GM19043 (cell line): Measurements from ENCODE around the gene FGF1.
A peak's percentile ranks its signal among the peaks of the same experiment; 100 is the strongest.
"Not testable (repeated sequence)": the region's sequence is repeated elsewhere in the genome, so short reads cannot be mapped to it uniquely, and the experiment has no call there.

Source experiments
- ATAC-seq: cut with Tn5 transposase; IDR thresholded peaks from one replicate; pipeline ENCODE4 v1.9.1; 2021; ENCODE audit warnings: low read depth; ENCODE audit not compliant: unreplicated experiment

Gene FGF1

DNA sequence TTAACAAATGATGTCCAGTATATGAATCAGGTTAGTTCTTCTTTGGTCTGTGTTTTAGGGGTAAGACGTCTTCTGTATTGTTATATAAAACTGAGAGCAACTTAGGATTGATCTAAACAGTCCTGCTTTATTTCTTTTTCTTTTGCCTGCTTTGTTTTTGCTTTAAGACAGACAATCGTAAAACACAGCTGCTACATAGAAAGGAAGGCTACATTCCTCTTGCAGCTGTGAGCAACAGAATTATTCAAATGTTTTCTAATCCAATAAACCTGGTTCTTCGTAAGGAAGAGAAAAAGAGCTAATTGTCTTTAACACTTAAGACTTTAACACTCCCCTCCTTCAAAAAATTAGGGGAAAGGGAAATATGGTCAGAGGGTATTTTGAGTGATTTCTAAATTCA is 14.6 kb downstream of the FGF1 start:
- ATAC-seq, result no peak

DNA sequence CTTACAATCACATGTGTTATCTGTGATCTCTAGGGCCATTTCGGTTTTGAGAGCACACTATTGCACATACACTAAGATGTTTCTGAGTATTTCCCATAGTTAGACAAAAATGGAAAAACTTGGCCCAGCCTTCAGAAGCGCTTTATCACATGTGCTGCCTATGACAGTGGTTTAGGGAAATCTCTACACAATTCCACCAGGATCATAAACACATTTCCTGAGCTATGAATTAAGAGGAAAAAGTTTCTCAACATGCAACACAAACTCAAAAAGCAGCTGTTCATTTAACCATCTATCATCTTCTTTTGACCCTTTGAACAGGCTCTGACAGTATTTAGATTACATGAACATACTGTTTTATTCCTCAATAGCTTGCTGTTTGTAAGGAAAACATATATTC is 15.1 kb downstream of the FGF1 start:
- no peak for ATAC-seq

DNA sequence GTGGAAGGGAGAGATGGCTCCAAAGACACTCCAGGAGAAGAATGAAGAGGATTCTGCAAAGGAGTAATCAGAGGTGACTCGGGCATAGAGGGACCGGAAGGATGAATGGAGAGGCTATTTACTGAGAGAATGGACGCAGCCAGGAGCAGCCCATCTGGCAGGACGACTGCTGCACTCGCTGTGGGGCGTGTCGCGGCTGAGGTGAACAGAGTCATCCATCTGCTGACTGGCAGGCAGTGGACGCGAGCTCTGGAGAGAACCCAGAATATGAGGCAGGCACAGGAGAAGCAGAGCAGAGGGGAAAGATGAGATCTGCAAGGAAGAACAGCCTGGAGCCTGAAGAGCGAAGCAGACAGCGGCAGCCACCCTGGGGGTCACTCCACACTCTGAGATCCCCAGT is 16.4 kb downstream of the FGF1 start:
- no peak for ATAC-seq

DNA sequence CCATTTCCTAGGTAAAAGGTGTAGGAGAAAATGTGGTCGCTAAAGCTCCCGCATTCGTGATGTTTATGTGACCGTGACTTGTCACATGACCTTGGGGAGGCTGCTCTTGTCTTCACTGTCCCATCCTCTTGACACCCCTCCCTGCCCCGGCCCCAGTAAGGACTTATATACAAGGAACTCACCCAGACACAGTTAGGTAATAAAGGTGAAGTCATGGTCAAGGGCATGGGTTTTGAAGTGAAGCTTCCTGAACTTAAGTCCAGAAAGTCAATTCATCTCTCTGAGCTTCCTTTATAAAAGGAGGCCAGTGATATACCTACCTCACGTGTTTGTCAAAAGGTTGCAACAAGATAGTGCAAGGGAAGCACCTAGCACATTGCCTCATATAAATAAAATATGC is 17.6 kb downstream of the FGF1 start:
- ATAC-seq, result no peak

DNA sequence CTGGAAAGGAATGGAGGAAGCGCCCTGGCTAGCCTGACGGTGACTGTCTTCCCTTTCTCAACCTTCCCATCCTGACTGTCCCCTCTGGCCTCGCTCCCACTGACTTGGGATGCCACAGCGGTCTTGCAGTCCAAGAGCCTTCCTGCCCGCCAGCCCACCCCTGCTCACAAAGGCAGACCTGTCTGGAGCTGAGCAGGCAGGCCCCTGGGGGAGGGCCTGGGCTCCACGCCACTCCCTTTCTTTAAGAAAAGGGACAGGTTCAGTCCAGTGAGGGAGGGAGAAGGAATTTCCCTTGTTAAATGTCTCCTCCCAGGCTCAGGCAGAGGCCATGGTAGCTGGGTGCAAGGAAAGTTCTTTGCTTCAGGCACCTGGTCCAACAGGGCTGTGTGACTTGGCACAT is 18.1 kb downstream of the FGF1 start:
- ATAC-seq, result no peak

DNA sequence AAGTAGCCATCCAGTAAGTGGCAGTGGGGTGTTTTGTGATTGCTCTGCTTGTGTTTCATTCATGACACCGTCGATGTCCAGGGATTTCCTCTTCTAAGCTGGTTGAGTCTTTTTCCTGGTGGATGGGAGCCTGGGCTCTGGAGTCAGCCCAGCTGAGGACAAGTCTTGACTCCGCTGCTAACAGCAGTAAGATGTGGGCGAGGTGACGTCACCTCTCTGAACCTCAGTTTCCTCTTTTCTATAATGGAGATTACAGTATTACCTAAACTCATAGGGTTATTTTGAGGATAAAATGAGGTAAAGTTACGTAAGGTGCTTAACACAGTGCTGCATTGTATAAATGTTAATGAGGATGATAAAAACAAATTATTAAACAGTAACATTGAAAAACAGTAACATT is 21.3 kb downstream of the FGF1 start:
- no peak for ATAC-seq

DNA sequence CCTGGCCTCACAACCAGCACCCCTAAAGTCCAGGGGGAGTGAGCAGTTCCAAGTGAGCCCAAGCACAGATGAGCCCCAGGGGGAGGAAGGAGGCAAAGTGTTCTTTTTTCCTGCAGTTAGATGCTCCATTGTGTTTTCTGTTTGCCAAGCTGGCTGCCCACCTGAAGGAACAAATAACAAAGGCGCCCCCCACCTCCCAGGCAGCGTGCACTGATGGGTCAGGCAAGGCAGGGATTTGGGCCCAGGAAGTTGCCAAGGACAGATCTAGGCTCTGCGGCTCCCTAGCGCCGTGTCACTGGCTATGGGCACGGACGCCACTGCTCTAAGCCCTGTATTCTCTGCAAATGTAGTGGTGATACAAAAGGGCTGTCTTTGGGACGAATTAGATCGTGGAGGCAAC is 21.8 kb downstream of the FGF1 start:
- no peak for ATAC-seq

DNA sequence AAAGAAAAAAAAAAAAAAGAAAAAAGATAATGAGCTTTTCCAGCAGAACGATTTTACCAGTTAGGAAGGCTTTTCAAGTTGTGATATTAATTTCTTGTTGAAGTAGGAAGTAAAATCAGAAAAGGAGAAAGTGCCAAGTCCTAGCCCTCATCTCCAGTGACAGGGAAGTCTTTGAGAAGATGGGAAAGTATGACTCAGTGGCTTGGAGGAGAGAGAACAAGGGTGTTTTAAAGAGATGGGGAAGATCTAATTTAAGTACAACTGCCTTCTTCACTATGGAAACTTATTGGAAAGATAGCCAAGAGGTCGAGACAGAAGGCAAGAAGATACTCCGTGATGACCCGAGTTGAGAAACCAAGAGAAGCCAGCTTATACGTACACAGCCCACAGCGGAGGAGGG is 22.6 kb downstream of the FGF1 start:
- no peak for ATAC-seq

DNA sequence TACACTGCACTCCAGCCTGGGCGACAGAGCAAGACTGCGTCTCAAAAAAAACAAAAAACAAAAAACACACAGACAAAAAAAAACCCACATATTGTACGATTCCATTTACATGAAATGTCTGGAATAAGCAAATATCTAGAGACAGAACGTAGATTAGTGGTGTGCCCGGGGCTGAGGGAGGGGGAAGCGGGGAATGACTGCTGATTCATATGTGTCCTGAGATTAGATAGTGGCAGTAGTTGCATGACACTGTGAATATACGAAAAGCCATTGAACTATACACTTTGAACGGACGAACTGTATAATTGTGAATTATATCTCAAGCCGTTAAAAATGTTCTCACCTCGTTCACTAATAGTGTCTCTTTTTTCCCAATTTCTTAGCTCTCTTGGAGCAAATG is 23.9 kb downstream of the FGF1 start:
- ATAC-seq, result no peak

DNA sequence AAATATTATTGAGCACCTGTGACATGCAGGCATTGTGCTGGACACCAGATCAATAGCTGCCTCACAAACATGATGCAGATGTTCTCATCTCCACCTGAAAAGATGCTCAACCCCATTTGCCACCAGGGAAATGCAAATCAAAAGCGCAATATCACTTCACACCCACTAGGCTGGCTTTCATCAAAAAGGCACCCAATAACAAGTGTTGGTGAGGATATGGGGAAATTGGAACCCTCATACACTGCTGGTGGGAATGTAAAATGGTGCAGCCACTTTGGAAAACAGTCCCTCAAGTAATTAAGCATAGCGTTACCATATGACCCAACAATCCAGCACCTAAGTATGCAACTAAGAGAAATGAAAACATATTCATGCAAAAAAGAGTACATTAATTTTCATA is 24.7 kb downstream of the FGF1 start:
- ATAC-seq, result no peak

DNA sequence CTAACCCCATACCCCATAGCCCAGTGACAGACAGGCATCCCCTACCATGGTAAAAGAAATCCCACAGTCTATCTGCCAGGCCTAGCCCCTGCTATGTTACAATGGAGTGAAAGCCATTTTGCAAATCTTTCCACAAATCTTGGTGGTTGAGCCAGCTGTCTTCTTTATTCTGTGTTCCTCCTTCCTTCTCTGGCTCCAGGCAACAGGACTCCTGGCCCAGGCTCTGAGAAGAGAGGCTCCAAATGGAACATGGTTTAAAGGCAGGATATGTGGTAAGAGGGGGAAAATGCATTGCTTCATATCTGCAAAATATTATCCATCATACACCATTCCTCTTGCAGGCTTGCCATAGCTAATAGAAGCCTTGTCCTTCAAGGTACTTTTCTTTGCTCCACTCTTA is 25.2 kb downstream of the FGF1 start:
- ATAC-seq, result no peak

DNA sequence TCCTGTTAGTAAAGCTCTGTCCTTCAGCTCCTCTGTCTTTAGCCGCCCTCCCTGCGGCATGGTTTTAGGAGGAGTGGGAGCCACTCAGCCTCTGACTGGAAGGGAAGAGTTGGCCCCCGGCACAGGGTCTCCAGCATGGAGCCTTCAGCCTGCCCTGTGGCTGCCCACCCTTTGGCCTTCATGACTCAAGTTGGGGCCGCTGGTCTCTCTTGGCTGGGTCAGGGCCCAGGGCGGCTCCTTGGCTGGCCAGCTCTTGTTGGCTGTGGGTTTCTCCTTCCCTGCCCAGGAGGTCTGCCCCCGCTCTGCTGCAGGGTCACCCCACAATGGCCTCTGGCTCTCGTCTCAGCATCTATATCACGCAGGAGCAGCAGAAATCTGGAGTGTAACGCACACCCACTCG is 25.7 kb downstream of the FGF1 start:
- ATAC-seq, result no peak

DNA sequence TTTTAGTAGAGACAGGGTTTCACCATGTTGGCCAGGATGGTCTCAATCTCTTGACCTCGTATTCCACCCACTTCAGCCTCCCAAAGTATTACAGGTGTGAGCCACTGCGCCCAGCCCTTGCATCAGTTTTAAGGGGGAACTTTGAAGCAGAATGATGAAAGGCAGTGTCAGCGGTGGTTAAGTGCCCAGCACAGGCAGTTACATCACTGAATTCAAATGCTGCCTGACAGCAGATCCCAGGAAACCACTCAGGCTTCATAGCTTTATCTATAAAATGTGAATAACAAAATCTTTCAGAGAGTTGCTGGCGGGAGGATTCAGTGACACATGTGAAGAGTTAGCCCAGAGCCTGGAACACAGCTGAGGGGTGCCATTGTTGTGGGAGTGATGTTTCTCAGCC is 26.5 kb downstream of the FGF1 start:
- ATAC-seq, result no peak

DNA sequence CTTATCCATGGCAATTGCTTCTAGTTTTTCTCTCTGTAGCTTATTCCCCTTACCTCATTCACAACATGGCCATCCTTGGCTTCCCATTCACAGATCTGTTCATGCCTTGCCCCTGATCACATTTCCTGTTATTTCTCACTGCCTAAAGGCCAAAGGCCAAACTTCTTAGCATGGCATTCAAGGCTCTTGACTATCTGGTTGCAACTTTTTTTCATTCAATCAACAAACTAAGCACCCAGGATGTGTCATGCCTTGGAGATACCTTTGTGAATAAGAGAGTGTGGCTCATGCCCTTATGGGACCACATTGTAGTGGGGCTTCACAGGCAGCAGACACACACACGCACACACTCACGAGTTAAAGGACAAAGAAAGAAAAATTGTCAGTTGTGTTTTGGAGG is 27.6 kb downstream of the FGF1 start:
- ATAC-seq, result no peak

DNA sequence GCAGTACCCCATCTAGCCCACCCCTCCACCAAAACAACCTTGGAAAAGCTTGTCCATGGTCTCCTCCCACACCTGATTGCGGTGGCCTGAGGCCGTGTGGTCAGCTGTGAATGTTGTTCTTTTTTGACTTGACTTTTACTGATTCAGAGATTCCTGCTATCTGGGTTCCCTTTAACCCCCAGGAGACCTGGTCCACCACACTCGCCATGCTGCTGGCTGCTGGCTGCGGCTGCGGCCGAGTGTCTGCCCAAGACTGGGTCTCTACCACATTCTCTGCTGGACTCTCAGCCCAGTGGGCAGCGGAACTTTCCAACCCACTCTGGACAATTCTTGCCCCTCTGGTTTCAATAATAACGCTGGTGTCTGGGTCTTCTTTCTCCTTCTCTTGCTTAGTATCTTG is 28.4 kb downstream of the FGF1 start:
- ATAC-seq, result no peak

DNA sequence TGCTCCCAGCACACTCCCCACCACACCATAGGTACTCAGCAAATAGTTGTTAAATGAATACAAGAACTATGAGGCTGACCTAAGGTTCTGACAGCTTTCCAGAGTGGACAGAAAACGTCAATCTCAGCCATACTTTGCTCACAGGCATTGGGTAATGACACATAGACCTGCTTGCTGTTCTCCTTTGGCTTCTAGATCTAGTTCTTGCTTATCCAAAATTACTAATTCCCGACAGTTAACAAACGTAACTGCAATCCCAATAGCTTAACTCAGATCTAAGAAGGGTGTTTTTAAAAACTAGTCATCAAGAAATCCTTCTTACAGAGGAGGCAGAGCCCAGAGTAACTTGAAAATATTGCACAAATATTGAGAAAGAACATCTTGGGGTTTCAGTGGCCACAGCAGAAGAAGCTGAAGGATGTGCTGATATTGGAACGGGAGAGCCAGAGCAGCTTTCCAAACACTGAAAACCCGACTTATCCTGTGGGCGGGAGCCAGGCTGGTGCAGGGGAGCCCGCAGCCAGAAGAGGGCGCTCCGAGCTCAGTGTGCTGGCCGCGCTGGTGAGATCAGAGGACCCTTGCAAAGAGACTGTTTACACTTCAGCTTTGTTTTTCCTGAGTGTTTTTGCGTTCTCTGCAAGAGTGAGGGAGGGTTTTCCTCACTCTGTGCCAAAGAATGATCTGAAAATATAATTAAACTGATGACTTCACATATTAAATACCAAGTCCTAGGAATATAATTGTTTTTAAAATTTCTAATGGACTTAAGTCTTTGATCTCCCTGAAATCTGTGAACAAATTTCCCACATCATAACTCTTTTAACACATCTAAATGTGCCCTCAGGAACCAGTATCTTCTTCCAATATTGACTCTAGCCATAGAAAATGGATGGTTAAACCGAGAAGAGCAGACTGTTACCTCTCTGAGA is 30.3 kb downstream of the FGF1 start:
- peak; percentile 81 for ATAC-seq

DNA sequence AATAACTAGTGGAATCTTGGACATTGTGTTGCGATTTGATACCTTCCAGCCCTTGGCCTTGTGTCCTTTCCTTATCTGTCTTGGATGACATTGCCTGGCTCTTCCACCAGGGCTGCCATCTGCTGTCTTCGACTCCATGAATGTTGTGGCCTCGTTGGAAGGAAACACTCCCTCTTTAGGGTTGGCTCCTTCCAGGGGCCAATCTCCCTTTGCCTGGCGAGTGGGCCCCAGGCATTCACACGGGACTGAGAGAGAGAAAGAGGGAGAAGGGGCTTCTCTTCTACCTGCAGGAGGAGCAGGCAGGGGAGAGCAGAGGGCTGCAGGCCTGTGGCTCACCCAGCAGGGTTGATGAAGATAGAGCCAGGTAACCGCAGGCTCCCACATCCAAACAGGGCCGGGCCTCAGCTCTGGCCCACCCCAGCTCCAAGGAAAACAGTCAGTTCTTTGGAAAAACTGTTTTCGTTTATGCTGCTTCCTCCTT is 31.3 kb downstream of the FGF1 start:
- ATAC-seq, result no peak

DNA sequence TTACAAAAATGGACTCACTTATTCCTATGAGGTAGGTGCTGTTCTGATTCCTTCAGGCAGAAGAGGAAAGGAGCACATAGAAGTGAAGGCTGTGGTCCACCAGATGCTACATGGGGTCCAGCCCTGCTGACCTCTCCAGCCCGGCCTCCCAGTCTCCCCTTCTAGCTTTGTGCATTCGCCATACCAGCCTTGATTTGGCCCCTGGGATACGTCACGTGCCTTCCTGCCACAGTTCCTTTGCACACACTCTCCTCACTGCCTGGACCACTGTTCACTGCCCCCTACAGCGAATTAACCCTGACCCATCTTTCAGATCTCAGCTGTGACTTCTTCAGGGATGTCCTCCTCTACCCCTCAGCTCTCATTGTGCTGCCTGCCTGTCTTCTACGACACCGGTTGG is 32.6 kb downstream of the FGF1 start:
- ATAC-seq, result no peak

DNA sequence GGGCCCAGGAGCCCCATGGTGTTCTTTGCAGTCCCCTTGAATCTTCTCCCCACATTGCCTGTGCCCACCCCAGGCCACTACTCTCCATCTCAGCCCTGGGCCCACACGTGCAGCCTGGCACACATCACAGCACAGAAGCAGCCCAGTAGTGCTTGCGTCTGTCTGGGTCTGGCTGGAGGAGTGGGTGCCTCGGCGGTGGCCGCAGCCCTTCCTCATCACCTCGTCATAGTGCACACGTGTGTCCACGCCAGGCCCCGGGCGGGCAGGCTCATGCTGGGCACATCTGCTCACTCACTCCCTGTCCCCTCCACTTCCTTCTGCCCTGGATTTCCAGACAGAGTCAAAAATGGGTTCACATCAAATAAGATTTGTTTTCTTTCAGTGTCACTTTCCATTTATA is 33.3 kb downstream of the FGF1 start:
- no peak for ATAC-seq

DNA sequence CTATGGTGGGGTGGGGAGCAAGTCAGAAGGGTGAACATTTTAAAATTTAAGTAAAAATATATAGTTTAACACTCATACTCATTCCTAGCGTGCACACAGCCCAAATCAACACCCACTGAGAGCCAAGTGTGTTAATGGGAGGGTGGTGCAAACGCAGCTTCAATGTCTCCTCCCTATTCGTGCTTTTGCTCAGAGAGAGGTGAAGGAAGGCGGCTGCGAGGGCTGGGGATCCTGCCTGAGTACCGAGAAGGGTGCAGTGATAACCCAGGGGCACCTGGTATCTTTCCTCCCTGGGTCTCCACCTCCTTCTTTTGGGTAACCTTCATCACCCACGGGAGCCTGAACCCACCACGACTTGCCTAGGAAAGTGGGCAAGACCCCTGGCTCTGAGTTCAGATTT is 35.0 kb downstream of the FGF1 start:
- ATAC-seq, result no peak

DNA sequence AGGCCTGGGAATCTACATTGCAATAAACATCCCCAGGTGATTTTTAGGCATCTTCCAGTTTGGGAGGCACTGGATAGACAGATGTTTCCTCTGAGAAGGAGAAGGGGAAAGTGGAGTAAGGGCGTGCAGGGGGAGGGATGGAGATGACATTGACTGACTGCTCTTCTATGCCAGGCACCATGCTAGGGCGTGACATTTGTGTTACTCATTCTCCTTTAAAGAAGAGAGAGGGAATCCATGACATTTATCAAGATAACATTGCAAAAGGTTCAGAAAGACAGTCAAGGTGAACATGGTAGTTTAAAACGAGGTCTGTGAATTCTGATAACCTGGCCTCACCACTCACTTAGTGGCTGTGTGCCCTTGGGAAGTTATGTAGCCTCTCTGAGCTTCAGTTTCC is 35.8 kb downstream of the FGF1 start:
- ATAC-seq, result no peak

DNA sequence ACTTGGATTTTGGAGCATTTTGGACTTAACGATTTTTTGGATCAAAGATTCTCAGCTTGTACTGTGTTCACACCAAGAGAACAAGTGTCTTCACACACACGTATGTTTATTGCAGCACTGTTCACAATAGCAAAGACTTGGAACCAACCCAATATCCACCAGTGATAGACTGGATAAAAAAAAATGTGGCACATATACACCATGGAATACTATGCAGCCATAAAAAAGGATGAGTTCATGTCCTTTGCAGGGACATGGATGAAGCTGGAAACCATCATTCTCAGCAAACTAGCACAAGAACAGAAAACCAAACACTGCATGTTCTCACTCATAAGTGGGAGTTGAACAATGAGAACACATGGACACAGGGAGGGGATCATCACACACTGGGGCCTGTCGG is 37.8 kb downstream of the FGF1 start:
- not testable (repeated sequence) for ATAC-seq

DNA sequence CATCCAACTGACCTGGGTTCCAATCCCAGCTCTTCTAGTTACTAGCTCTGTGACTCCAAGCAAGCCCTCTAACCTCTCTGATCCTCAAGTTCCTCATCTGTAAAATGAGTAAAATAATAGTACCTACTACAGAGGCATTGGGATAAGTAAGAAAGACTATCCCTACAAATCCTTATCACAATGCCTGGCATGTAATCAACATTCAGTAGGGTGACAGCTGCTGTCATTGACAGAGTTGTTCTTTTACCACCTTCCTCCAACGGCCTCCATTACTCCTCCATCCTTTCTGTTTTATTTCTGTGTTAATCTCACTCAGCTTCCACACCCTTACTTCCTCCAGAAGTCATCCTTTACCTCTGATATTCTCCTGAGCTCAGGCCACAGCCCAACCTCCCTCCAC is 40.4 kb downstream of the FGF1 start:
- ATAC-seq, result no peak
